GM12865 (cell line): Measurements from ENCODE around the gene RAB30.

Experiments used
- DNase-seq: peaks from one replicate; pipeline ENCODE4 v3.0.0; 2010; ENCODE audit warnings: low read depth
- H3K4me3 ChIP-seq: 2 replicates; pipeline ENCODE4 v1.5.1; 2011; ENCODE audit warnings: mild to moderate bottlenecking, low read depth, low read length, control low read depth
- CTCF ChIP-seq: IDR thresholded peaks from 2 replicates; pipeline ENCODE4 v1.5.1; 2011; ENCODE audit warnings: low read length, control low read depth, low read depth, inconsistent platforms; ENCODE audit not compliant: insufficient read depth; ENCODE audit errors: missing control alignments

Gene RAB30

GRCh38 chr11:83039566-83039965, 32.1 kb downstream of the RAB30 start:
- DNase-seq, result no peak
- no peak for TF ChIP-seq CTCF
- H3K4me3 ChIP-seq, result no peak overlapping the region

- DNase-seq, result no peak
- no peak overlapping the region for H3K4me3 ChIP-seq
- TF ChIP-seq CTCF, result no peak
These were observed 33.8 kb downstream of the RAB30 start for GRCh38 chr11:83037877-83038276.

GRCh38 chr11:83036701-83037100, 35.0 kb downstream of the RAB30 start:
- no peak for DNase-seq
- H3K4me3 ChIP-seq, result no peak overlapping the region
- no peak for TF ChIP-seq CTCF

GRCh38 chr11:83035070-83035854, 36.4 kb downstream of the RAB30 start:
- no peak for TF ChIP-seq CTCF
- peak; percentile 36 for DNase-seq
- no peak overlapping the region for H3K4me3 ChIP-seq

- no peak for DNase-seq
- no peak for TF ChIP-seq CTCF
- no peak overlapping the region for H3K4me3 ChIP-seq
These were observed 37.1 kb downstream of the RAB30 start for GRCh38 chr11:83034673-83035014.

GRCh38 chr11:83033972-83034672, 37.6 kb downstream of the RAB30 start:
- H3K4me3 ChIP-seq, result no peak overlapping the region
- DNase-seq, result peak; percentile 31
- no peak for TF ChIP-seq CTCF

GRCh38 chr11:83033371-83033770, 38.3 kb downstream of the RAB30 start:
- no peak for DNase-seq
- no peak for TF ChIP-seq CTCF
- no peak overlapping the region for H3K4me3 ChIP-seq
